Colon (tissue), 2 donors: ENCODE data around the gene LAMTOR3.
A peak's percentile ranks its signal among the peaks of the same experiment; 100 is the strongest.

Source experiments
- FAIRE-seq: peaks from 2 replicates; lab custom pipeline; 2012; peaks lifted over from hg19 to GRCh38; lab: Jason Lieb, UNC
- donor health status: control.
- donor health status: control.

LAMTOR3 gene

GRCh38 chr4:99861120-99861905 lies 32.9 kb downstream of the LAMTOR3 start:
- no peak for FAIRE-seq

GRCh38 chr4:99860521-99860920 lies 33.7 kb downstream of the LAMTOR3 start:
- FAIRE-seq: peak; percentile 31

- FAIRE-seq: no peak
These were observed 34.6 kb downstream of the LAMTOR3 start for GRCh38 chr4:99859618-99860017.

- FAIRE-seq: no peak
These were observed 36.9 kb downstream of the LAMTOR3 start for GRCh38 chr4:99857307-99857706.

- no peak for FAIRE-seq
These were observed 38.1 kb downstream of the LAMTOR3 start for GRCh38 chr4:99856166-99856565.

GRCh38 chr4:99855678-99856077 lies 38.5 kb downstream of the LAMTOR3 start:
- no peak for FAIRE-seq

- FAIRE-seq: no peak
These were observed 40.2 kb downstream of the LAMTOR3 start for GRCh38 chr4:99853999-99854398.

- FAIRE-seq: no peak
These were observed 41.0 kb downstream of the LAMTOR3 start for GRCh38 chr4:99853190-99853589.

- no peak for FAIRE-seq
These were observed 42.0 kb downstream of the LAMTOR3 start for GRCh38 chr4:99852199-99852749.

GRCh38 chr4:99848591-99849001 lies 45.6 kb downstream of the LAMTOR3 start:
- FAIRE-seq: no peak

- FAIRE-seq: no peak
These were observed 46.8 kb downstream of the LAMTOR3 start for GRCh38 chr4:99847362-99847976.

- FAIRE-seq: no peak
These were observed 47.3 kb downstream of the LAMTOR3 start for GRCh38 chr4:99846891-99847290.

- FAIRE-seq: no peak
These were observed 48.3 kb downstream of the LAMTOR3 start for GRCh38 chr4:99845708-99846469.

GRCh38 chr4:99845179-99845578 lies 49.0 kb downstream of the LAMTOR3 start:
- FAIRE-seq: no peak

GRCh38 chr4:99844048-99844447 lies 50.2 kb downstream of the LAMTOR3 start:
- no peak for FAIRE-seq

- no peak for FAIRE-seq
These were observed 50.8 kb downstream of the LAMTOR3 start for GRCh38 chr4:99843413-99843812.

GRCh38 chr4:99841129-99841528 lies 53.1 kb downstream of the LAMTOR3 start:
- no peak for FAIRE-seq

- no peak for FAIRE-seq
These were observed 55.3 kb downstream of the LAMTOR3 start for GRCh38 chr4:99838927-99839326.

GRCh38 chr4:99835942-99836341 lies 58.3 kb downstream of the LAMTOR3 start:
- no peak for FAIRE-seq

- no peak for FAIRE-seq
These were observed 59.7 kb downstream of the LAMTOR3 start for GRCh38 chr4:99834569-99834968.

- FAIRE-seq: no peak
These were observed 60.5 kb downstream of the LAMTOR3 start for GRCh38 chr4:99833756-99834155.

GRCh38 chr4:99832758-99833157 lies 61.5 kb downstream of the LAMTOR3 start:
- peak; percentile 18 for FAIRE-seq

- FAIRE-seq: no peak
These were observed 61.9 kb downstream of the LAMTOR3 start for GRCh38 chr4:99832321-99832720.
